ENCODE results near the gene BUB1B. TPM values are rescaled to one million over a fixed set of nuclear protein-coding genes. Genes with fewer than 3 reads are reported as not detected.

BUB1B gene
- total and polyA plus RNA-seq, 4 donors, result 0.08 to 31.1 (median 0.84) TPM

- TF ChIP-seq CTCF (IDR thresholded peaks at IDR 0.05; ENCODE audit: low read depth, low read length, missing input control), result no peak
- no peak for TF ChIP-seq JUND (IDR thresholded peaks at IDR 0.05)
Observed at GRCh38 chr15:40130118-40130517, 30.8 kb upstream of the BUB1B start (continued).

- Histone ChIP-seq H3K36me3 (ENCODE audit: control insufficient read depth in 4 of 4, insufficient read depth in 3 of 4, low read depth in 1 of 4, low read length in 3 of 4) (no peaks in the 10 kb centered on the region), H3K9ac (ENCODE audit: low read depth in 1 of 2, low read length in 2 of 2) (no peak overlapping the region), H3K9me3 (ENCODE audit: control insufficient read depth in 4 of 4, low read length in 3 of 4) (no peaks in the 10 kb centered on the region), H3K4me1 (ENCODE audit: control insufficient read depth in 4 of 4, insufficient read depth in 4 of 4, low read length in 3 of 4) (no peaks in the 10 kb centered on the region), H3K27me3 (ENCODE audit: control insufficient read depth in 4 of 4, insufficient read depth in 4 of 4, low read length in 3 of 4) (no peaks in the 10 kb centered on the region), H3K27ac (ENCODE audit: low read depth in 1 of 2, low read length in 2 of 2) (no peak overlapping the region), H3K4me3 (ENCODE audit: low read depth in 1 of 3, low read length in 3 of 3) (no peak overlapping the region)
- WGBS, result 83% methylated on average over 19 of the region's 19 CpGs
- DNase-seq (ENCODE audit: low spot score), result no peak
- no peak for TF ChIP-seq HNF4A (conservative IDR thresholded peaks at IDR 0.05)
Observed at GRCh38 chr15:40130799-40131502, 29.9 kb upstream of the BUB1B start.

- Histone ChIP-seq H3K27ac (ENCODE audit: low read depth in 1 of 2, low read length in 2 of 2) (no peak overlapping the region), H3K36me3 (ENCODE audit: control insufficient read depth in 4 of 4, insufficient read depth in 3 of 4, low read depth in 1 of 4, low read length in 3 of 4) (no peaks in the 10 kb centered on the region), H3K9me3 (ENCODE audit: control insufficient read depth in 4 of 4, low read length in 3 of 4) (no peaks in the 10 kb centered on the region), H3K4me3 (ENCODE audit: low read depth in 1 of 3, low read length in 3 of 3) (no peak overlapping the region), H3K4me1 (ENCODE audit: control insufficient read depth in 4 of 4, insufficient read depth in 4 of 4, low read length in 3 of 4) (no peaks in the 10 kb centered on the region), H3K27me3 (ENCODE audit: control insufficient read depth in 4 of 4, insufficient read depth in 4 of 4, low read length in 3 of 4) (no peaks in the 10 kb centered on the region), H3K9ac (ENCODE audit: low read depth in 1 of 2, low read length in 2 of 2) (no peak overlapping the region)
- TF ChIP-seq YY1 (IDR thresholded peaks at IDR 0.05) (no peak), ZBTB33 (IDR thresholded peaks at IDR 0.05) (no peak), CTCF (IDR thresholded peaks at IDR 0.05; ENCODE audit: low read depth, low read length, missing input control) (no peak), RXRA (IDR thresholded peaks at IDR 0.05) (no peak), FOXA1 (IDR thresholded peaks at IDR 0.05) (no peak), HNF4A (conservative IDR thresholded peaks at IDR 0.05) (no peak), ATF3 (IDR thresholded peaks at IDR 0.05) (no peak), REST (IDR thresholded peaks at IDR 0.05) (no peak), MAX (IDR thresholded peaks at IDR 0.05) (no peak), EGR1 (IDR thresholded peaks at IDR 0.05; ENCODE audit: low read depth in 2 of 2) (no peak), FOXA2 (IDR thresholded peaks at IDR 0.05) (no peak), JUND (IDR thresholded peaks at IDR 0.05) (no peak), HNF4G (IDR thresholded peaks at IDR 0.05) (no peak), SP1 (IDR thresholded peaks at IDR 0.05) (no peak), NR2F2 (IDR thresholded peaks at IDR 0.05) (no peak), TAF1 (conservative IDR thresholded peaks at IDR 0.05) (no peak), GABPA (IDR thresholded peaks at IDR 0.05 in 1 of 2, conservative IDR thresholded peaks at IDR 0.05 in 1 of 2) (no peak), RAD21 (IDR thresholded peaks at IDR 0.05) (no peak)
- no peak for DNase-seq (ENCODE audit: low spot score)
- WGBS, result 95% methylated on average over 13 of the region's 13 CpGs
Observed at GRCh38 chr15:40133544-40133943, 27.3 kb upstream of the BUB1B start.
